CD14-positive monocyte (primary cell): ENCODE measurements around the gene TAC3. TPM values are rescaled to one million over a fixed set of nuclear protein-coding genes. Genes with fewer than 3 reads are reported as not detected.

Experiments used
- DNase-seq, 3 donors: peaks; one replicate each; pipeline ENCODE4 v3.0.0-alpha.2; 2011 to 2022
- H2AFZ ChIP-seq: 2 replicates; pipeline ENCODE4 v1.6.0; 2012; ENCODE audit warnings: mild to moderate bottlenecking, low read depth, low read length, inconsistent platforms; ENCODE audit not compliant: insufficient read depth, poor library complexity, severe bottlenecking
- H3K27ac ChIP-seq, 2 donors: 1 replicate in 1 of 2; 2 replicates in 1 of 2; pipeline ENCODE4 v1.5.1; 2012 to 2013; ENCODE audit warnings: low read length in 2 of 2, control low read depth in 1 of 2, inconsistent platforms in 1 of 2, low read depth in 1 of 2, mild to moderate bottlenecking in 1 of 2
- H3K27me3 ChIP-seq, 2 donors: one replicate each; pipeline versions ENCODE4 v1.6.0 to v1.6.1; 2011 to 2013; ENCODE audit warnings: low read length in 2 of 2; ENCODE audit not compliant: control insufficient read depth in 2 of 2, insufficient read depth in 2 of 2
- H3K36me3 ChIP-seq, 2 donors: replicated peaks in 1 of 2; 1 replicate in 1 of 2; 2 replicates in 1 of 2; pipeline versions ENCODE4 v1.5.1 to v1.6.1; 2012 to 2013; ENCODE audit warnings: low read length in 2 of 2, control low read depth in 1 of 2, inconsistent platforms in 1 of 2, mild to moderate bottlenecking in 1 of 2; ENCODE audit not compliant: insufficient read depth in 2 of 2, control insufficient read depth in 1 of 2
- H3K4me1 ChIP-seq, 2 donors: 1 replicate in 1 of 2; 2 replicates in 1 of 2; pipeline versions ENCODE4 v1.5.1 to v1.6.1; 2012 to 2013; ENCODE audit warnings: low read length in 2 of 2, control low read depth in 1 of 2, inconsistent platforms in 1 of 2, mild to moderate bottlenecking in 1 of 2, moderate library complexity in 1 of 2; ENCODE audit not compliant: insufficient read depth in 2 of 2, control insufficient read depth in 1 of 2
- H3K4me2 ChIP-seq: replicated peaks from 2 replicates; pipeline ENCODE3; 2012; ENCODE audit warnings: low read length, moderate library complexity, mild to moderate bottlenecking; ENCODE audit not compliant: poor library complexity, severe bottlenecking; ENCODE audit errors: extremely low read depth
- H3K4me3 ChIP-seq, 3 experiments: fragments of 200-600 bp in 1 of 3; sonication (generic) in 1 of 3; replicated peaks in 1 of 3; 1 replicate in 2 of 3; 2 replicates in 1 of 3; pipeline ENCODE4 v1.5.1; 2011 to 2013; ENCODE audit warnings: low read length in 3 of 3, mild to moderate bottlenecking in 3 of 3, control low read depth in 2 of 3, low read depth in 2 of 3, inconsistent platforms in 1 of 3, moderate library complexity in 1 of 3
- H3K79me2 ChIP-seq: 2 replicates; pipeline ENCODE4 v1.6.0; 2012; ENCODE audit warnings: mild to moderate bottlenecking, control low read depth, inconsistent platforms, low read length, moderate library complexity; ENCODE audit not compliant: insufficient read depth
- H3K9ac ChIP-seq: 2 replicates; pipeline ENCODE4 v1.6.0; 2017; ENCODE audit warnings: low read length, mild to moderate bottlenecking; ENCODE audit not compliant: insufficient read depth, poor library complexity, severe bottlenecking
- H3K9me3 ChIP-seq, 2 donors: replicated peaks in 1 of 2; 1 replicate in 1 of 2; 2 replicates in 1 of 2; pipeline versions ENCODE4 v1.5.1 to v1.6.1; 2012 to 2013; ENCODE audit warnings: low read length in 2 of 2, control low read depth in 1 of 2; ENCODE audit not compliant: control insufficient read depth in 1 of 2, insufficient read depth in 1 of 2
- H4K20me1 ChIP-seq: 2 replicates; pipeline ENCODE4 v1.6.0; 2012; ENCODE audit warnings: mild to moderate bottlenecking, low read length, control low read depth, moderate library complexity; ENCODE audit not compliant: insufficient read depth
- H3K27ac Mint-ChIP-seq, 7 donors: one replicate each; pipeline ENCODE4 v1.8.0; 2020; ENCODE audit warnings: mild to moderate bottlenecking in 7 of 7, mixed read lengths in 7 of 7, moderate library complexity in 6 of 7, inconsistent platforms in 2 of 7
- H3K27me3 Mint-ChIP-seq, 3 donors: one replicate each; pipeline ENCODE4 v1.8.0; 2021 to 2022; ENCODE audit warnings: low read depth in 3 of 3, mild to moderate bottlenecking in 3 of 3, mixed read lengths in 3 of 3, moderate library complexity in 3 of 3, inconsistent platforms in 1 of 3
- H3K36me3 Mint-ChIP-seq, 2 donors: one replicate each; pipeline ENCODE4 v1.8.0; 2020; ENCODE audit warnings: mixed read lengths in 2 of 2, inconsistent platforms in 1 of 2, mild to moderate bottlenecking in 1 of 2
- H3K4me1 Mint-ChIP-seq: one replicate; pipeline ENCODE4 v1.8.0; 2020; ENCODE audit warnings: mild to moderate bottlenecking, mixed read lengths
- H3K4me3 Mint-ChIP-seq, 2 donors: one replicate each; pipeline ENCODE4 v1.8.0; 2020; ENCODE audit warnings: mild to moderate bottlenecking in 2 of 2, mixed read lengths in 2 of 2, moderate library complexity in 1 of 2
- H3K9me3 Mint-ChIP-seq, 7 donors: one replicate each; pipeline ENCODE4 v1.8.0; 2020 to 2022; ENCODE audit warnings: mixed read lengths in 7 of 7, mild to moderate bottlenecking in 6 of 7, moderate library complexity in 6 of 7, inconsistent platforms in 2 of 7
- CTCF ChIP-seq: fragments of 200-600 bp; IDR thresholded peaks from one replicate; pipeline ENCODE4 v1.8.0; 2022; ENCODE audit warnings: antibody characterized with exemption, mild to moderate bottlenecking
- WGBS: methylation state at CpG from one replicate; pipeline ENCODE4 v1.1.5; 2013; ENCODE audit warnings: missing lambda C conversion rate; ENCODE audit not compliant: insufficient coverage; 5-methylcytosine and 5-hydroxymethylcytosine counted together
- intact Hi-C, 2 donors: fragments of 100-400 bp; cut with micrococcal nuclease; formaldehyde crosslinking; loops; one replicate each; pipeline versions ENCODE4 v1.15.0 to v1.15.1; 2023
- polyA plus RNA-seq, 3 donors: library from polyadenylated mRNA; depleted of rRNA in 1 of 3; unstranded in 2 of 3; stranded (reverse) in 1 of 3; fragments of 300-500 nt in 2 of 3; fragments of >200 nt in 1 of 3; fragmentation: Illumina TruSeq in 2 of 3; gene quantifications; 1 replicate in 2 of 3; 2 replicates in 1 of 3; pipeline ENCODE4 v1.2.3, GENCODE V29; 2012 to 2021

The TAC3 gene
- polyA plus RNA-seq, 3 donors, result 0.15 TPM; not detected in 2

GRCh38 chr12:56998981-56999380 is 17.3 kb downstream of the TAC3 start:
- Mint-ChIP-seq H3K27ac (no peak overlapping the region), H3K9me3 (no peaks in the 10 kb centered on the region), H3K27me3 (peaks cover 0 to 5% (median 0%) of the 10 kb centered on the region in 3 donors), H3K36me3 (peaks cover 52 to 68% of the 10 kb centered on the region in 2 donors), H3K4me3 (no peak overlapping the region), H3K4me1 (peaks cover 4% of the 10 kb centered on the region)
- no peak for DNase-seq
- Histone ChIP-seq H2AFZ (no peak overlapping the region), H3K36me3 (peaks cover 33 to 56% of the 10 kb centered on the region in 2 donors), H3K27me3 (no peaks in the 10 kb centered on the region), H3K9me3 (no peaks in the 10 kb centered on the region), H3K9ac (no peak overlapping the region), H3K27ac (no peak overlapping the region), H3K4me1 (no peaks in the 10 kb centered on the region), H3K4me2 (no peak overlapping the region), H4K20me1 (peaks cover 11% of the 10 kb centered on the region), H3K4me3 (no peak overlapping the region), H3K79me2 (no peaks in the 10 kb centered on the region)
- intact Hi-C loops, result no loop called here
- no peak for TF ChIP-seq CTCF
- WGBS, result 100% methylated on average over 2 of the region's 4 CpGs

GRCh38 chr12:56998316-56998715 is 18.0 kb downstream of the TAC3 start:
- Histone ChIP-seq H3K79me2 (no peaks in the 10 kb centered on the region), H3K27ac (no peak overlapping the region), H3K9ac (no peak overlapping the region), H4K20me1 (peaks cover 10% of the 10 kb centered on the region), H3K27me3 (no peaks in the 10 kb centered on the region), H3K4me1 (no peaks in the 10 kb centered on the region), H3K36me3 (peaks cover 26 to 50% of the 10 kb centered on the region in 2 donors), H3K4me2 (no peak overlapping the region), H3K9me3 (no peaks in the 10 kb centered on the region), H3K4me3 (no peak overlapping the region), H2AFZ (no peak overlapping the region)
- H3K4me3 Mint-ChIP-seq, result no peak overlapping the region
- H3K27ac Mint-ChIP-seq, result no peak overlapping the region
- DNase-seq, result no peak
- no peak for TF ChIP-seq CTCF
- intact Hi-C loops, result no loop called here
- 98% methylated on average over 5 of the region's 6 CpGs for WGBS
- peaks cover 0 to 5% (median 3%) of the 10 kb centered on the region in 3 donors for H3K27me3 Mint-ChIP-seq
- peaks cover 4% of the 10 kb centered on the region for H3K4me1 Mint-ChIP-seq
- H3K36me3 Mint-ChIP-seq, result peaks cover 45 to 61% of the 10 kb centered on the region in 2 donors
- no peaks in the 10 kb centered on the region for H3K9me3 Mint-ChIP-seq
